Smooth muscle cell of the brain vasculature (primary cell): Measurements from ENCODE around the gene SYVN1.
"Not testable (repeated sequence)": the region's sequence is repeated elsewhere in the genome, so short reads cannot be mapped to it uniquely, and the experiment has no call there.

Experiments used
- DNase-seq: peaks from one replicate; pipeline ENCODE4 v3.0.0-alpha.2; 2012; ENCODE audit warnings: low read depth, low spot score

SYVN1 gene

DNA sequence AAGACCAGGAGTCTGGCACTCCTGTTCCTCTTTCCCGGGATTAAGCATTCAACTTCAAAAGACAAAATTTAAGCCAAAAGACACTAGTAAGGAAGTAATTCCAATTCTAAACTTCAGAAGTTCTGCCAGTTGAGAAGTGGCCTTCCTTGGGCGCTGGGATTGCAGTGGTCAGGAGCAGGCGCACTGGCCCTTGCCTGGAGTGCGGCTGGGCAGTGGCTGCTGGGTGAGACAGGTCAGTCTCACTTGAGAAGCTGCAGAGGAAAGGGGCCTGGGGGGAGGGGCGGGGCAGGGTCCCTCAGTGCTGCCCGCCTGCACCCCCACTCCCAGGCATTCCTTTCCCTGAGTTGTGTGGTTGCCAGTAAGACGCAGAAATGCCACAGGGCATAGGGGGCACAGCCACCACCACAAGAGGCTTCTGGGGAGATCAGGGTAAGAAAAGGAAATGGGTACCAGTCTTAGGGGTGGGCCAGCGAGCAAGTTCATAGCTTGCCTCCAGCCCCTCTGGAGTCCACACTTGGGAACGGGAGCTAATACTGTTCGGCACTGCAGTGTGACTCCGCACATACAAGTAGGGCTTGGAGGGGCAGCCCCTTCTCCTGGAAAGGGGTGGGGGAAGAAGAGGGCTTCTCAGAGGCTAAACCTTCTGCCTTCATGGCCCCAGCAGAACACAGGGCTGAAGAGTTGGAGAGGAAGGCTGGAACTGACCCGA, 6.7 kb downstream of the SYVN1 start:
- DNase-seq: no peak

- DNase-seq: no peak
These were observed 7.6 kb downstream of the SYVN1 start for GRCh38 chr11:65126624-65127274.

DNA sequence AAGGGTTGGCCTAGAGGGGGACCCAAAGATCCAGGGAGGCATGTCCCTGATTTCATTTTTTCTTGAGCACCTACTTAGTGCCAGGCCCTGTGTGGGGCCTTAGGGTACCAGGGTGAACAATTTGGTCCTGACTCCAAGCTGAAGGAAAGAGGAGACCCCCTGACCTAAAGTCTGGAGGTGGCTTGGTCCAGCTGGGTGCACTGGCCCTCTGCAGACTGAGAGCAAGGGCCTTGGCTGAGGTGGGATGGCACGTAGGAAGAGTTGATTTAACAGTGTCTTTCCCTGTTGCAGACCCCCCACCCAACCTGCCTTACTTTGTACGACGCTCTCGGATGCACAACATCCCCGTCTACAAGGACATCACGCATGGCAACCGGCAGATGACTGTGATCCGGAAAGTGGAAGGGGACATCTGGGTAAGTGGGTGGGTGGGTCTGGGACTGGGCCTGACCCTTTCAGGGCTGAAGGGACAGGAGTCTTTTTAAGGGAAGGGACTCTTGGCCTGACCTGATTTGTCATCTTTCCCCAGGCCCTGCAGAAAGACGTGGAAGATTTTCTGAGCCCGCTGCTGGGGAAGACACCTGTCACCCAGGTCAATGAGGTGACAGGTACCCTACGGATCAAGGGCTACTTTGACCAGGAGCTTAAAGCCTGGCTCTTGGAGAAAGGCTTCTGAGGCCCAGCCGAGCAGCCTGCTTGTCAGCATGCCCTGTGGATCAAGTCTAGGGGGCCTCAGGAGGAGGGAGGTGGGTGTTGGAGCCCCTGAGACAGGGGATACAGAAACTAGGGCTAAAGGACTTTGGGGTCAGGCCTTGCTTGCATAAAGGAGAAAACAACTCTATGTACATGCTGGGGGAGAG, 8.9 kb downstream of the SYVN1 start:
- DNase-seq: no peak

DNA sequence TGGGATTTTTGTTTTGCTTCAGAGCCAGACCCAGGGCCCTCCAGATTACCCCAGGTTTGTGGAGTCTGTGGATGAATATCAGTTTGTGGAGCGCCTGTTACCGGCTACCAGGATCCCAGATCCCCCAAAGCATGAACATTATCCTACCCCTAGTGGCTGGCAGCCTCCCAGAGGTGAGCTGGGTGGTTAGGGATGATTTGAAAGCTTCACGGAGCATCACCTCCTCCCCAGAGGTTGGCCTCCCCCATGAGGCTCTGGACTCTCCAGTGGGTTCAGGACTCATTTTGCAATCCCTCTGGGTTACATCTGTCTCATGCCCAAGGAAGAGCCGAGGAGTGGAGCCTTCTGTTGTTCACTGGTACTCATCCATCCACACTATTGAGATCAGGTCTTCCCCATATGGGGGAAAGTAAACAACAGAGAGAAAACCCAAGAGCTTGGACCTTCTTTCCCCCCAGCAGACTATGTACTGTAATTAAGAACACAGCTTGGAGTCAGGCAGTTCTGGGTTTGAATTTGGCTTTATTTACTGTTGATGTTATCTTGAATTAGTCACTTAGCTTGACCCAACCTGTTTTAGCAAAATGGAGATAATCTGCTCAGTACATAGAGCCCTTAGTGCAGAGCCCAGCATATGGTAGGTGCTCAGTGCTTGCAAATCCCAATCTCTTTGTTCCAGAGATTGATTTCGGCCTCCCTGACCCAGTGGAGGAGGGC, 9.7 kb downstream of the SYVN1 start:
- DNase-seq: no peak

- peak; percentile 92 for DNase-seq
These were observed 12.2 kb downstream of the SYVN1 start, which contains the start of the genes FAU and MRPL49 for GRCh38 chr11:65121865-65122696. Gene FAU, minus strand, starts transcription at chr11:65122134. Its CDS starts 321 bp downstream, at chr11:65121813. Gene MRPL49, plus strand, starts transcription at chr11:65122321. Its CDS starts 26 bp downstream, at chr11:65122347.

DNA sequence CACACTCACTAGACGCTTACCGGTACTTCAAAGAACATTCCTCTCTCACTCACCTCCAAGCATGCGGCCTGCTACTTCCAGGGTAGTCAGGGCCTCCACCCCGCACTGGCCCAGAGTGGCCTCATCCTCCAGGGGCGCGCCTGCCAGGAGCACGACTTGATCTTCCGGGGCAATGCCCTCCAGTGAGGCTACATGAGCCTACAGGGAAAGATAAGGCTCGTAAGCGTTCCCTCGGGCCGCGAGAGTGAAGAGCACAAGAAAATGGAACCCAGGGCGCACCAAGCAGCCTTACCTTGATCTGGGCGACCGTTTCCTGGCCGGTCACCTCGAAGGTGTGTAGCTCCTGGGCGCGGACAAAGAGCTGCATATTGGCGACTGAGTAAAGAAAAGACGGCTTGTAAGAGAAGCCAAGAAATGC, 12.9 kb downstream of the SYVN1 start:
- DNase-seq: no peak

DNA sequence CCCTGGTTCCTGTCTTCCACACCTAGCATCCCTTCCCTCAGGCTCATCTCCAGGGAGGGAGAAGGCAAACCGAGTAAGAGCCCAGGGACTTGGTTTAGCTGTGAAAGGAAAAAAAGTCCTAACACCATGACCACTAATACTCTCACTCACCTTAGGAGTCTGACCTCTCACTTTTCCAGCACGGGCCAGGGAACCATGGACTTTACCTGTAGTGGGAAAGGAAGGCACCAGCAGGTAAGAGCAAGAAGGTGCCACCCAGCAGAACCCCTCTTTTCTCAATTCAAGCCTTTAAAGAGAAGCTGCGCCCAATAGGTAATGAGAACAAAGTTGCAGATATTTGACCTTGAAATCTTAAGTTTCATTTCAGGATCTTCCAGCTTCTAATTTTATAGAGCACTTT, 13.5 kb downstream of the SYVN1 start:
- DNase-seq: no peak

DNA sequence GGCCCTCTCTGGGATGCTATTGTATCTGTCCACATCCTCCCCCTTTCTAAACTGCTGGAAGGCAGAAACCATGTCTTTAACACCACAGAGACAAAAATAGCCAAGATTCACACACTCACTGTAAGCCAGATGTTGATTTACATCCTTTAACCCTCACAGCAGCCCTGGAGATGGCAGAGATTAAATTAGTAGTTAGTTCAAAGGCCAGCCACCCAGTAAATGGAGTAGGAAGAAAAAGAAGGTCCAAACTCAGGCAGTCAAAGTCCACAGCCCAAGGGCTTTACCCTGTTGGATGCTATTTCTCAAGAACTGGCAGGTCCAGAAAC, 14.7 kb downstream of the SYVN1 start:
- DNase-seq: no peak

DNA sequence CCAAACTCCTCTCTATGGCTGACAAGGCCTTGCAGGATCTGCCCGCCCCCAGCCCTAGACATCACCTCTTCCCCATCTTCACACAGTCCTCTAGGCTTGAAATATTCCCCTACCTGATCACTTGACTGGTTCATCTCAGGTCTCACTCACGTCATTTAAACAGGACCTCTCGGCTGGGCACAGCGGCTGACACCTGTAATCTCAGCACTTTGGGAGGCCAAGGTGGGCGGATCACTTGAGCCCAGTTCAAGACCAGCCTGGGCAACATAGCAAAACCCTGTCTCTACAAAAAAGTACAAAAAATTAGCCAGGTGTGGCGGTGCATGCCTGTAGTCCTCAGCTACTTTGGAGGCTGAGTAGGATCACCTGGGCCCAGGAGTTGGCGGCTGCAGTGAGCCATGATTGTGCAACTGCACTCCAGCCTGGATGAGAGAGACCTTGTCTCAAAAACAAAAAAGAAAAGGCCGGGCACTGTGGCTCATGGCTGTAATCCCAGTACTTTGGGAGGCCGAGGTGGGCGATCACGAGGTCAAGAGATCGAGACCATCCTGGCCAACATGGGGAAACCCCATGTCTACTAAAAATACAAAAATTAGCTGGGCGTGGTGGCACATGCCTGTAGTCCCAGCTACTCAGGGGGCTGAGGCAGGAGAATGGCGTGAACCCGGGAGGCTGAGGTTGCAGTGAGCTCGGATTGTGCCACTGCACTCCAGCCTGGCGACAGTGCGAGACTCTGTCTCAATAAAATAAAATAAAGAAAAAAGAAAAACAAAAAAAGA, 15.2 kb downstream of the SYVN1 start:
- not testable (repeated sequence) for DNase-seq

DNA sequence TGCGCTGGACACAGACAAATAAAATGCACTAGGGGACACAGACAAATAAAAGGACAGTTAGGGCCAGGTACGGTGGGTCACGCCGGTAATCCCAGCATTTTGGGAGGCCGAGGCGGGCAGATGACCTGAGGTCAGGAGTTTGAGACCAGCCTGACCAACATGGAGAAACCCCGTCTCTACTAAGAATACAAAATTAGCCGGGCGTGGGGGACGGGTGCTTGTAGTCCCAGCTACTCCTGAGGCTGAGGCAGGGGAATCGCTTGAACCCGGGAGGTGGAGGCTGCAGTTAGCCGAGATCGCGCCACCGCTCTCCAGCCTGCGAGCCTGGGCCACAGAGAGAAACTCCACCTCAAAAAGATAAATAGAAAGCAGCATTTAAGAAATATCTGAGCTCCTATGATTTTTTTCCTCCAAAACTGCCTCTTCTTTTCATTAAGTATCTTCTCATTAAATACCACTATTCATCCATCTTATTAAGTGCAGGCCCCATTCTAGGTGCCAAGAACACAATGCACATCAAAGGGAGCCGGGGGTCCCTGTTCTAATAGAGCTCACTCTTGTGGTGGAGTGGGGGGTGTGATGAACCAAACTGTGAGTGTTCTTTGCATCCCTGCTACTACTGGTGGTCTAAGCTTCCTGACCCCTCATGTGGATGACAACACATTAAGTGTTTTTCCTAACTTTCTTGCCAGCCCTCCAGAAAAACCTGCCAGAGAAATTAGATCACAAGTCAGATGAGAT, 16.1 kb downstream of the SYVN1 start:
- DNase-seq: no peak

- DNase-seq: peak; percentile 98
These were observed 16.9 kb downstream of the SYVN1 start, which contains the start of gene ZNHIT2 for GRCh38 chr11:65117206-65118096. Gene ZNHIT2, minus strand, starts transcription at chr11:65117701. Its CDS starts 48 bp downstream, at chr11:65117653.

- DNase-seq: no peak
These were observed 17.7 kb downstream of the SYVN1 start for GRCh38 chr11:65116370-65117205.

- no peak for DNase-seq
These were observed 18.8 kb downstream of the SYVN1 start for GRCh38 chr11:65115361-65116082.

- no peak for DNase-seq
These were observed 19.7 kb downstream of the SYVN1 start for GRCh38 chr11:65114538-65115171.

DNA sequence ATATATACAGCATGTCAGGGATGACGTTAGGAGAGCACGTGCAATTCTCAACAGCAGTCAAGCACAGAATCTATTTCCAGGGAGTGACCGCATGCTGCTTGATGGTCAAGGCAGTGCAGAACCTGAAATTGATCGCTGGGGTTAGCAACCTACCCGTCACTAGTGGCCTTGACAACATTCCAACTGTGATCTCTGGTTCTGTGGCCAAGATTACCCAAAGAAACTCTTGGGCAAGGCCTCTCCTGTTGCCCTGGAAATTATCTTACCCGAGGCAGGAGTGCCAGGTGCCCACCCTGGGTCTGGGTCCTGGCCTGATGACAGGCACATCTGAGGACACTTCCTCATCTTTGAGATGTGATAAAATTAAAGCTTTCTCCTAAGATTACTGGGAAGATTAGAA, 20.5 kb downstream of the SYVN1 start:
- no peak for DNase-seq

DNA sequence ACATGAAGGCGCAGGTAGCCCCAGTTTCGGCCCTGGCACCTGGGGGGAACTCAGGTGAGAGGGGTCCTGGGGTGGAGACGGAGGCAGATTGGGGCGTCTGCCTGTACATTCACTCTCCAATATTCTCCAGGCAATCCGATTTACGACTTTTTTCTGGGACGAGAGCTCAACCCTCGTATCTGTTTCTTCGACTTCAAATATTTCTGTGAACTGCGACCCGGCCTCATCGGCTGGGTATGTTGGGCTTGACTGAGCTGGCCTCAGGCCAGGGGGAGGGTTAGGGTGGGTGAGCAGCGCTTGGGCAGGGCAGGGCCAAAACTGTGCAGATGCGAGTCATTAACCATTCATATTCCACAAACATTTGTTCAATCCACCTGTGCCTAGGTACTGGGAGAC, 21.0 kb downstream of the SYVN1 start:
- no peak for DNase-seq
